ENCODE data around the gene PLAU.

DNA sequence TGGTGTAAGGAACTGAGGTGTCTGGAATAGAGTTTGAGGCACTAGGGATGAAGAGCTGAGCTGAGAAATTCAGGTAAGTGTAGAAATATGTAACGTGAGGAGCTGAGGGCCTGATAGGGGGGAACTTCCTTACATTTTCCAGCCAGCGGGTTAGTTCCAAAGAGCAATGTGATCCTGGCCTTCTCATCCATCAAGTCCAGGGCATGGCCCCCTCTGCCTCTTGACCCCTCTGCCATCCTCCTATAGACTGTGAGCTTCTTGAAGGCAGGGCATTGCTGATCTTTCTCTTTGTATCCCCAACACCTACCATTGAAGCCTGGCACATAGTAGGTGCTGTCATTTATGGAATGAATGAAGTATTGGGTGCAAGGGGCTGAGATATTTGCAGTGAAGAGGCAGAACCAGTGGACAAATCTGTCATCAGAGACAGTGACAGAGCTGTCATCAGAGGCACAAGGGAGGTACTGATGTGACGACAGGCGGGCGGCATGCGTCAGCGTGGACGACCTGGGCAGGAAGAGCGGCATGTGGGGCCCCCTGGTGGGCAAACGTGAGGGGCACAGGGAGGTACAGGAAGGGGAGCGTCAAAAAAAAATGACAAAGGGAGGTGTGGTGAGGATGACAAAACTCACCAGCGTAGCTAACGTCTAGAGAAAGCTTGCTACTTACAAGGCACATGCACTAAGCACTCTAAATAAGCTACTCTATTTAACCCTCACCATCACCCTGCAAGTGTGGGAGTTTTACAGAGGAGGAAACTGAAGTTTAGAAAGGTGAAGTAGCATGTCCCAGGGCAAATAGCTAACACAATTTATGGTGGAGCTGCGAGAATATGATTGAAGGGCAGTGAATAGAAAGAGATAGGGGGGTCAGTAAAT is 31.4 kb upstream of the PLAU start:
- TF ChIP-seq, protein P1, sequence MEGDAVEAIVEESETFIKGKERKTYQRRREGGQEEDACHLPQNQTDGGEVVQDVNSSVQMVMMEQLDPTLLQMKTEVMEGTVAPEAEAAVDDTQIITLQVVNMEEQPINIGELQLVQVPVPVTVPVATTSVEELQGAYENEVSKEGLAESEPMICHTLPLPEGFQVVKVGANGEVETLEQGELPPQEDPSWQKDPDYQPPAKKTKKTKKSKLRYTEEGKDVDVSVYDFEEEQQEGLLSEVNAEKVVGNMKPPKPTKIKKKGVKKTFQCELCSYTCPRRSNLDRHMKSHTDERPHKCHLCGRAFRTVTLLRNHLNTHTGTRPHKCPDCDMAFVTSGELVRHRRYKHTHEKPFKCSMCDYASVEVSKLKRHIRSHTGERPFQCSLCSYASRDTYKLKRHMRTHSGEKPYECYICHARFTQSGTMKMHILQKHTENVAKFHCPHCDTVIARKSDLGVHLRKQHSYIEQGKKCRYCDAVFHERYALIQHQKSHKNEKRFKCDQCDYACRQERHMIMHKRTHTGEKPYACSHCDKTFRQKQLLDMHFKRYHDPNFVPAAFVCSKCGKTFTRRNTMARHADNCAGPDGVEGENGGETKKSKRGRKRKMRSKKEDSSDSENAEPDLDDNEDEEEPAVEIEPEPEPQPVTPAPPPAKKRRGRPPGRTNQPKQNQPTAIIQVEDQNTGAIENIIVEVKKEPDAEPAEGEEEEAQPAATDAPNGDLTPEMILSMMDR (IDR thresholded peaks at IDR 0.05; ENCODE audit: extremely low read depth in 1 of 2, insufficient read depth in 1 of 2, low read depth in 1 of 2, low read length in 2 of 2), result peak; percentile 93 to 98
- no peak for TF ChIP-seq POLR2A (IDR thresholded peaks at IDR 0.05; ENCODE audit: low read depth, low read length)
